Measurements from ENCODE around the gene MT3. TPM values are rescaled to one million over a fixed set of nuclear protein-coding genes. Genes with fewer than 3 reads are reported as not detected.

Gene MT3
- total and polyA plus RNA-seq, 2 of the 13 experiments (the other 11 are each of a cell fraction or from before 2014, with no cell fraction given), result not detected

GRCh38 chr16:56608876-56609462 is 19.6 kb downstream of the MT3 start (continued):
- TF ChIP-seq, protein P1, sequence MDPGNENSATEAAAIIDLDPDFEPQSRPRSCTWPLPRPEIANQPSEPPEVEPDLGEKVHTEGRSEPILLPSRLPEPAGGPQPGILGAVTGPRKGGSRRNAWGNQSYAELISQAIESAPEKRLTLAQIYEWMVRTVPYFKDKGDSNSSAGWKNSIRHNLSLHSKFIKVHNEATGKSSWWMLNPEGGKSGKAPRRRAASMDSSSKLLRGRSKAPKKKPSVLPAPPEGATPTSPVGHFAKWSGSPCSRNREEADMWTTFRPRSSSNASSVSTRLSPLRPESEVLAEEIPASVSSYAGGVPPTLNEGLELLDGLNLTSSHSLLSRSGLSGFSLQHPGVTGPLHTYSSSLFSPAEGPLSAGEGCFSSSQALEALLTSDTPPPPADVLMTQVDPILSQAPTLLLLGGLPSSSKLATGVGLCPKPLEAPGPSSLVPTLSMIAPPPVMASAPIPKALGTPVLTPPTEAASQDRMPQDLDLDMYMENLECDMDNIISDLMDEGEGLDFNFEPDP (CRISPR knock-in tag; conservative IDR thresholded peaks at IDR 0.05), result no peak
- TF ChIP-seq JARID2 (CRISPR knock-in tag; IDR thresholded peaks at IDR 0.05; ENCODE audit: insufficient replicate concordance) (no peak), HIVEP1 (CRISPR knock-in tag; IDR thresholded peaks at IDR 0.05) (no peak), ARID2 (CRISPR knock-in tag; IDR thresholded peaks at IDR 0.05; ENCODE audit: borderline replicate concordance) (no peak), RBFOX2 (IDR thresholded peaks at IDR 0.05; ENCODE audit: low read depth, low read length) (no peak), BHLHE40 (IDR thresholded peaks at IDR 0.05; ENCODE audit: low read length) (no peak), BCL3 (CRISPR knock-in tag; IDR thresholded peaks at IDR 0.05) (no peak), ZFY (CRISPR knock-in tag; IDR thresholded peaks at IDR 0.05) (no peak), HNRNPL (IDR thresholded peaks at IDR 0.05; ENCODE audit: low read depth, low read length) (0 out of 2 replicates have a peak, but pooled peaks have one; percentile 55), ZNF33B (CRISPR knock-in tag; IDR thresholded peaks at IDR 0.05) (no peak), CENPX (CRISPR knock-in tag; IDR thresholded peaks at IDR 0.05) (no peak), ZNF382 (CRISPR knock-in tag; IDR thresholded peaks at IDR 0.05; ENCODE audit: borderline replicate concordance) (no peak), SKI (IDR thresholded peaks at IDR 0.05; ENCODE audit: partially characterized antibody) (no peak), ZBTB20 (CRISPR knock-in tag; IDR thresholded peaks at IDR 0.05; ENCODE audit: borderline replicate concordance, low read depth) (no peak; the same call in 1 of the 2 replicates), ATF7-NPFF (CRISPR knock-in tag; IDR thresholded peaks at IDR 0.05; ENCODE audit: low read depth) (peak; percentile 39; the same call in 1 of the 2 replicates), HDAC6 (IDR thresholded peaks at IDR 0.05; ENCODE audit: low read depth, low read length) (no peak), HNRNPH1 (optimal IDR thresholded peaks at IDR 0.05; ENCODE audit: low read depth, low read length) (peak; percentile 2), ZNF430 (CRISPR knock-in tag; IDR thresholded peaks at IDR 0.05) (no peak), DNMT1 (CRISPR knock-in tag; IDR thresholded peaks at IDR 0.05) (no peak)
- TF ChIP-seq, protein P2, sequence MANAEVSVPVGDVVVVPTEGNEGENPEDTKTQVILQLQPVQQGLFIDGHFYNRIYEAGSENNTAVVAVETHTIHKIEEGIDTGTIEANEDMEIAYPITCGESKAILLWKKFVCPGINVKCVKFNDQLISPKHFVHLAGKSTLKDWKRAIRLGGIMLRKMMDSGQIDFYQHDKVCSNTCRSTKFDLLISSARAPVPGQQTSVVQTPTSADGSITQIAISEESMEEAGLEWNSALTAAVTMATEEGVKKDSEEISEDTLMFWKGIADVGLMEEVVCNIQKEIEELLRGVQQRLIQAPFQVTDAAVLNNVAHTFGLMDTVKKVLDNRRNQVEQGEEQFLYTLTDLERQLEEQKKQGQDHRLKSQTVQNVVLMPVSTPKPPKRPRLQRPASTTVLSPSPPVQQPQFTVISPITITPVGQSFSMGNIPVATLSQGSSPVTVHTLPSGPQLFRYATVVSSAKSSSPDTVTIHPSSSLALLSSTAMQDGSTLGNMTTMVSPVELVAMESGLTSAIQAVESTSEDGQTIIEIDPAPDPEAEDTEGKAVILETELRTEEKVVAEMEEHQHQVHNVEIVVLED (CRISPR knock-in tag; IDR thresholded peaks at IDR 0.05; ENCODE audit: borderline replicate concordance), result no peak
- TF ChIP-seq, protein P3, sequence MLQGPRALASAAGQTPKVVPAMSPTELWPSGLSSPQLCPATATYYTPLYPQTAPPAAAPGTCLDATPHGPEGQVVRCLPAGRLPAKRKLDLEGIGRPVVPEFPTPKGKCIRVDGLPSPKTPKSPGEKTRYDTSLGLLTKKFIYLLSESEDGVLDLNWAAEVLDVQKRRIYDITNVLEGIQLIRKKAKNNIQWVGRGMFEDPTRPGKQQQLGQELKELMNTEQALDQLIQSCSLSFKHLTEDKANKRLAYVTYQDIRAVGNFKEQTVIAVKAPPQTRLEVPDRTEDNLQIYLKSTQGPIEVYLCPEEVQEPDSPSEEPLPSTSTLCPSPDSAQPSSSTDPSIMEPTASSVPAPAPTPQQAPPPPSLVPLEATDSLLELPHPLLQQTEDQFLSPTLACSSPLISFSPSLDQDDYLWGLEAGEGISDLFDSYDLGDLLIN (CRISPR knock-in tag; IDR thresholded peaks at IDR 0.05; ENCODE audit: borderline replicate concordance), result no peak
- TF ChIP-seq, protein P4, sequence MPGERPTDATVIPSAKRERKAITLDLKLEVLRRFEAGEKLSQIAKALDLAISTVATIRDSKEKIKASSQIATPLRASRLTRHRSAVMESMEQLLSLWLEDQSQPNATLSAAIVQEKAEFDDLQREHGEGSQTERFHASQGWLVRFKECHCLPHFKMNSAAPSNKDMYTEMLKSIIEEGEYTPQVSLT (CRISPR knock-in tag; IDR thresholded peaks at IDR 0.05; ENCODE audit: borderline replicate concordance, low read depth), result no peak

Measured in HepG2 (cell line).